K562 treated with DMSO at 1 percent for 12 hours (cell line): ENCODE measurements around the gene ARHGAP32. TPM values are rescaled to one million over a fixed set of nuclear protein-coding genes. Genes with fewer than 3 reads are reported as not detected.

Experiments used
- total RNA-seq: library from RNA; unstranded; fragments of 300-600 nt; gene quantifications from 2 replicates; pipeline ENCODE4 v1.2.3, GENCODE V29; 2022; ENCODE audit not compliant: insufficient read depth

Gene ARHGAP32
- not detected in 2 replicates for total RNA-seq

GRCh38 chr11:129192150-129192549 lies at the start of gene ARHGAP32:
Gene ARHGAP32, minus strand, starts transcription at chr11:129192325. Its CDS starts 127 bp downstream, at chr11:129192198.

GRCh38 chr11:128942817-128943427 lies 249.2 kb downstream of the ARHGAP32 start, which contains the start of gene TP53AIP1:
Gene TP53AIP1, minus strand, starts transcription at chr11:128942871. Its CDS starts 5,053 bp downstream, at chr11:128937818.

Other genes with a start within 250 kb of the ARHGAP32 start
- not detected in 2 replicates for gene TP53AIP1, start 249.5 kb downstream of the ARHGAP32 start, total RNA-seq
- gene BARX2, start 183.5 kb upstream of the ARHGAP32 start, total RNA-seq, result not detected in 2 replicates